ENCODE measurements around the gene GAL3ST3.

- TF ChIP-seq CTCF (IDR thresholded peaks at IDR 0.05) (no peak), POLR2A (IDR thresholded peaks at IDR 0.05) (no peak)
These were observed 41.3 kb upstream of the GAL3ST3 start for GRCh38 chr11:66090288-66090687.

Measured in sigmoid colon (tissue), 3 donors.